ENCODE data around the gene YIPF3.
"Not testable (repeated sequence)": the region's sequence is repeated elsewhere in the genome, so short reads cannot be mapped to it uniquely, and the experiment has no call there.

YIPF3 gene

DNA sequence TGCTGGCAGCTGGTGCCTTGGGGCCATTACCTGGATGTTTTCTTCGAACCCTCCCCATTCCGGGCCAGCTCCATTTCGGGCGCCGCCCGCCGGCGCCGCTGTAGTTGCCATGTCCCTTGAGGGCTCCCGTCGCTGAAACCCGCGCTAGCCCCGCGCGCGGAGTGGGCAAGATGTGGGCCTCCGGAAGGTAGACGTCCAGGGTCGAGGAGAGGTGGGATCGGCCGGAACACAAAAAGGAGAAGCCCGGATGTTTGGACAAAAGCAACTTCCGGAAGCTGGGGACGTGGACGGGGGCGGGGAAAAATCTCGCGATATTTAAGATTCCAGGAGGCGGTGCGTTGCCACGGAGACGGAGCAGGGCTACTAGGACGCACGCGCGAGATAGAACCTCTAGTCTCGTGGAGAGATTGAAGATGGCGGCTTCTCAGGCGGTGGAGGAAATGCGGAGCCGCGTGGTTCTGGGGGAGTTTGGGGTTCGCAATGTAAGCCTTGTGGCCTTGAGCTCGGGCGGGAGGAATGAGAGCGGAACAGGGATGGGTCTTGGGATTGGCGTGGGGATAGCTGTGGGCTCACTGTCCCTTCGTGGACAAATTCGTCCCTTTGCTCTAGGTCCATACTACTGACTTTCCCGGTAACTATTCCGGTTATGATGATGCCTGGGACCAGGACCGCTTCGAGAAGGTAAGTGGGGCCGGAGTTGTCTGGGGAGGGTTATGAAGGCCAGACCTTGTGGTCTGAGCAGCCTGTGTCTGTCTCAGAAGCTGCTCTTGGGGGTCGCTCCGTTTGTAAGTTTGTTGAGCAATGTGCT, at the start of gene YIPF3, which contains the start of gene POLR1C:
TSS of gene YIPF3 (minus strand) at position 230 of the 808 bp plus-strand sequence. CDS start at position 111, 119 bp downstream.
TSS of gene POLR1C (plus strand) at position 393 of the 808 bp plus-strand sequence. CDS start at position 414, 21 bp downstream.
- peak; percentile 94 for DNase-seq (ENCODE audit: extremely low read depth, low read depth)
- TF ChIP-seq, protein P1, sequence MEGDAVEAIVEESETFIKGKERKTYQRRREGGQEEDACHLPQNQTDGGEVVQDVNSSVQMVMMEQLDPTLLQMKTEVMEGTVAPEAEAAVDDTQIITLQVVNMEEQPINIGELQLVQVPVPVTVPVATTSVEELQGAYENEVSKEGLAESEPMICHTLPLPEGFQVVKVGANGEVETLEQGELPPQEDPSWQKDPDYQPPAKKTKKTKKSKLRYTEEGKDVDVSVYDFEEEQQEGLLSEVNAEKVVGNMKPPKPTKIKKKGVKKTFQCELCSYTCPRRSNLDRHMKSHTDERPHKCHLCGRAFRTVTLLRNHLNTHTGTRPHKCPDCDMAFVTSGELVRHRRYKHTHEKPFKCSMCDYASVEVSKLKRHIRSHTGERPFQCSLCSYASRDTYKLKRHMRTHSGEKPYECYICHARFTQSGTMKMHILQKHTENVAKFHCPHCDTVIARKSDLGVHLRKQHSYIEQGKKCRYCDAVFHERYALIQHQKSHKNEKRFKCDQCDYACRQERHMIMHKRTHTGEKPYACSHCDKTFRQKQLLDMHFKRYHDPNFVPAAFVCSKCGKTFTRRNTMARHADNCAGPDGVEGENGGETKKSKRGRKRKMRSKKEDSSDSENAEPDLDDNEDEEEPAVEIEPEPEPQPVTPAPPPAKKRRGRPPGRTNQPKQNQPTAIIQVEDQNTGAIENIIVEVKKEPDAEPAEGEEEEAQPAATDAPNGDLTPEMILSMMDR (IDR thresholded peaks at IDR 0.05; ENCODE audit: low read depth, low read length): no peak

DNA sequence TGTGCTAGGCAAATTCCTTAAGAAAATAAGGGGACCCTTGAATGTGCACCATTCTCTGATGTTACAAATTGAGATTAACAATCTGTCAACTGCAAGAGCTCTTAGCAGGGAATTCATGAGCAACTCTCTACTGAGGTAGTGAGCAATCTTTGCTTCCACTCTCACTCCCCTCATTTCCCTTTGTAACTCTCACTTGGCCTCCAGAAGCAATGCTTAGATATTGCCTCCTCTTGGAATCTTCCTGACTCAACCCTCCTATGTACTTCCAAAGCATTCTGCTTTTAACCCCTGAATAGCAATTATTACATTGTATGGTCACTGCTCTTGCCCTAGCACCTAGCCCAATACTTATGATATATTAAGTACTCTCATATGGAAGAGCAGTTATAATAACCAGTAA, 42.6 kb upstream of the YIPF3 start:
- DNase-seq (ENCODE audit: extremely low read depth, low read depth): no peak
- TF ChIP-seq, protein P1 (IDR thresholded peaks at IDR 0.05; ENCODE audit: low read depth, low read length): no peak

DNA sequence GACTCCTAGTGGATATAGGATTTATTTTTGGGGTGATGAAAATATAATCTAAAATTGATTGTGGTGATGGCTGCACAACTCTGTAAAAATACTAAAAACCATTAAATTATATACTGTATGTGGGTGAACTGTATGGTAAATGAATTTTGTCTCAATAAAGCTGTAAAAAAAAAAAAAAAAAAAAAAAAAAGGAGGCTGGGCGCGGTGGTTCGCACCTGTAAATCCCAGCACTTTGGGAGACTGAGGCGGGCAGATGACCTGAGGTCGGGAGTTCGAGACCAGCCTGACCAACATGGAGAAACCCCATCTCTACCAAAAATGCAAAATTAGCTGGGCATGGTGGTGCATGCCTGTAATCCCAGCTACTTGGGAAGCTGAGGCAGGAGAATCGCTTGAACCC, 40.9 kb upstream of the YIPF3 start:
- DNase-seq (ENCODE audit: extremely low read depth, low read depth): not testable (repeated sequence)

GRCh38 chr6:43547222-43547621, 30.5 kb upstream of the YIPF3 start:
- TF ChIP-seq, protein P1 (IDR thresholded peaks at IDR 0.05; ENCODE audit: low read depth, low read length): no peak
- DNase-seq (ENCODE audit: extremely low read depth, low read depth): no peak

DNA sequence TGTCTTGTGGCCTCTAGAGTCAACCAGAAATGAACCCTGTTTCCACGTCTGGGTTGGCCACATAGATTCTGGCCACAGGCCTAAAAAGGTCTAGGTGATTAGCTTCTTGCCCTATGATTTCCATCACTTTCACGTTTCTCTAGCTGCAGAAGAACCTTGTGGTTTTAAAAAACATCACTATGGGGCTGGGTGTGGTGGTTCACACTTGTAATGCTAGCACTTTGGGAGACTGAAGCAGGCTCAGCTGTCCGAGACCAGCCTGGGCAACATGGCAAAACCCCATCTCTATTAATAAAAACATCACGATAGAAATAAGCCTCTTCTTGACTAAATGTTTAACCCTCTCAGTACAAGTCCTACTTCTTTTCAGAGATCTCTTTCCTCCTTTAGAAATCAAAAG, 27.7 kb upstream of the YIPF3 start:
- TF ChIP-seq, protein P1 (IDR thresholded peaks at IDR 0.05; ENCODE audit: low read depth, low read length): no peak
- no peak for DNase-seq (ENCODE audit: extremely low read depth, low read depth)

- DNase-seq (ENCODE audit: extremely low read depth, low read depth): no peak
- TF ChIP-seq, protein P1 (IDR thresholded peaks at IDR 0.05; ENCODE audit: low read depth, low read length): no peak
Observed at GRCh38 chr6:43541774-43542471, 25.2 kb upstream of the YIPF3 start.

DNA sequence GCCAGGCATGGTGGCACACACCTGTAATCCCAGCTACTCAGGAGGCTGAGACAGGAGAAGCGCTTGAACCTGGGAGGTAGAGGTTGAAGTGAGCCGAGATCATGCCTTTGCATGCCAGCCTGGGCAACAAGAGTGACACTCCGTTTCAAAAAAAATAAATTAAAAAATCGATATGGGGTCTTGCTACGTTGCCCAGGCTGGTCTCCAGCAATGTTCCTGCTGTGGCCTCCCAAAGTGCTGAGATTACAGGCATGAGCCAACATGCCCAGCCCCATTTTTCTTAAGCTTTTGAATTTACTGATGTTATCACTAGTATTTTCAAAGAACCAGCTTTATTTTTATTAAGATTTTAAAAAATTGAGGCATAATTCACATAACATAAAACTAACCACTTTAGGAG, 23.8 kb upstream of the YIPF3 start:
- DNase-seq (ENCODE audit: extremely low read depth, low read depth): no peak
- TF ChIP-seq, protein P1 (IDR thresholded peaks at IDR 0.05; ENCODE audit: low read depth, low read length): no peak

DNA sequence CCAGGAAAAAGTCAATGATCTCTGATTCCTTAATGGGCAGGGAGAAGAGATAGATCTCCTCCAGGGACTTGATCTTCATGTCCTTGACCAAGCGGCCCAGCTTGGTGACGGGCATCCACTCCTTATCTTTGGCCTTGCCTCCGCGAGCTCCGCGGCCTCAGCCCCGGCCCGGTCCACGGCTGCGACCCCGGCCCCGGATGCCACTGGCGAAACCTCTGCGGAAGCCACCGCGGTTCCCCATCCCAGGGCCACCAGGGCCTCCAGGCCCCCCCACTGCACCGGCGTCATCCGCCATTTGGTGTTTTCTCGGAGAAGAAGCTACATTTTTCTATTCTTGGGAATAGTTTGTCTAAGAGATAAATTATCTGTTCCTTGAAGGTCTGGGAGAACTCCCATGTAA, 22.7 kb upstream of the YIPF3 start:
- not testable (repeated sequence) for DNase-seq (ENCODE audit: extremely low read depth, low read depth)

DNA sequence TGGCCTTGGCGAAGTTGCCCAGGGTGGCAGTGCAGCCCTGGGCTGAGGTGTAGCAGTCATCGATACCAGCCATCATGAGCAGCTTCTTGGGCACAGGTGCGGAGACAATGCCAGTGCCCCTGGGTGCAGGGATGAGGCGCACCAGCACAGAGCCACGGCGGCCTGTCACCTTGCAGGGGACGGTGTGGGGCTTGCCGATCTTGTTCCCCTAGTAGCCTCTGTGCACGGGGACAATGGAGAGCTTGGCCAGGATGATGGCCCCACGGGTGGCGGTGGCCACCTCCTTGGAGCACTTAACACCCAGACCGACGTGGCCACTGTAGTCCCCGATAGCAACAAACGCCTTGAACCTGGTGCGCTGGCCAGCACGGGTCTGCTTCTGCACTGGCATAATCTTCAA, 22.3 kb upstream of the YIPF3 start:
- not testable (repeated sequence) for DNase-seq (ENCODE audit: extremely low read depth, low read depth)
